Liver (tissue), 9 donors: ENCODE results near the gene QDPR. TPM values are rescaled to one million over a fixed set of nuclear protein-coding genes. Genes with fewer than 3 reads are reported as not detected.

Source experiments
- DNase-seq: peaks from one replicate; pipeline ENCODE4 v3.0.0-alpha.2; 2017; ENCODE audit warnings: low spot score
- H3K27ac ChIP-seq, 2 donors: one replicate each; pipeline ENCODE4 v1.7.0; 2013; ENCODE audit warnings: inconsistent platforms in 2 of 2, low read length in 2 of 2, control low read depth in 1 of 2, low read depth in 1 of 2, mild to moderate bottlenecking in 1 of 2
- H3K27me3 ChIP-seq, 4 donors: one replicate each; pipeline versions ENCODE4 v1.6.1 to v1.7.0; 2013; ENCODE audit warnings: low read length in 3 of 4, inconsistent platforms in 1 of 4, mild to moderate bottlenecking in 1 of 4, moderate library complexity in 1 of 4; ENCODE audit not compliant: control insufficient read depth in 4 of 4, insufficient read depth in 4 of 4
- H3K36me3 ChIP-seq, 4 donors: one replicate each; pipeline versions ENCODE4 v1.6.1 to v1.7.0; 2013; ENCODE audit warnings: low read length in 3 of 4, mild to moderate bottlenecking in 3 of 4, low read depth in 1 of 4, moderate library complexity in 1 of 4; ENCODE audit not compliant: control insufficient read depth in 4 of 4, insufficient read depth in 3 of 4
- H3K4me1 ChIP-seq, 4 donors: one replicate each; pipeline versions ENCODE4 v1.6.1 to v1.7.0; 2013; ENCODE audit warnings: low read length in 3 of 4, mild to moderate bottlenecking in 3 of 4, moderate library complexity in 1 of 4; ENCODE audit not compliant: control insufficient read depth in 4 of 4, insufficient read depth in 4 of 4
- H3K4me3 ChIP-seq, 3 donors: one replicate each; pipeline versions ENCODE4 v1.6.1 to v1.7.0; 2013; ENCODE audit warnings: low read length in 3 of 3, control low read depth in 1 of 3, low read depth in 1 of 3, mild to moderate bottlenecking in 1 of 3
- H3K9ac ChIP-seq, 2 donors: one replicate each; pipeline ENCODE4 v1.7.0; 2013; ENCODE audit warnings: low read length in 2 of 2, mild to moderate bottlenecking in 2 of 2, moderate library complexity in 2 of 2, control low read depth in 1 of 2, low read depth in 1 of 2
- H3K9me3 ChIP-seq, 4 donors: one replicate each; pipeline versions ENCODE4 v1.6.1 to v1.7.0; 2013; ENCODE audit warnings: low read length in 3 of 4; ENCODE audit not compliant: control insufficient read depth in 4 of 4
- ATF3 ChIP-seq: IDR thresholded peaks from 2 replicates; pipeline ENCODE4 v1.6.1; 2016; ENCODE audit warnings: antibody characterized with exemption
- EGR1 ChIP-seq, 2 donors: IDR thresholded peaks; 2 replicates each; pipeline ENCODE4 v1.6.1; 2016 to 2018; ENCODE audit warnings: antibody characterized with exemption in 2 of 2, low read depth in 2 of 2
- FOXA1 ChIP-seq: IDR thresholded peaks from 2 replicates; pipeline ENCODE4 v1.6.1; 2016; ENCODE audit warnings: antibody characterized with exemption
- FOXA2 ChIP-seq: IDR thresholded peaks from 2 replicates; pipeline ENCODE4 v1.6.1; 2016; ENCODE audit warnings: antibody characterized with exemption
- GABPA ChIP-seq, 2 donors: IDR thresholded peaks in 1 of 2; conservative IDR thresholded peaks in 1 of 2; 2 replicates each; pipeline ENCODE4 v1.6.1; 2016; ENCODE audit warnings: antibody characterized with exemption in 2 of 2, mild to moderate bottlenecking in 1 of 2, moderate library complexity in 1 of 2
- HNF4A ChIP-seq, 2 donors: conservative IDR thresholded peaks; 2 replicates each; pipeline ENCODE4 v1.6.1; 2016; ENCODE audit warnings: antibody characterized with exemption in 2 of 2, mild to moderate bottlenecking in 2 of 2
- HNF4G ChIP-seq: IDR thresholded peaks from 2 replicates; pipeline ENCODE4 v1.6.1; 2016; ENCODE audit warnings: antibody characterized with exemption
- JUND ChIP-seq, 2 donors: IDR thresholded peaks; 2 replicates each; pipeline ENCODE4 v1.6.1; 2016; ENCODE audit warnings: antibody characterized with exemption in 2 of 2
- MAX ChIP-seq: IDR thresholded peaks from 2 replicates; pipeline ENCODE4 v1.6.1; 2016; ENCODE audit warnings: antibody characterized with exemption
- NR2F2 ChIP-seq: IDR thresholded peaks from 2 replicates; pipeline ENCODE4 v1.6.1; 2016; ENCODE audit warnings: antibody characterized with exemption
- RAD21 ChIP-seq, 2 donors: IDR thresholded peaks; 2 replicates each; pipeline ENCODE4 v1.6.1; 2016; ENCODE audit warnings: antibody characterized with exemption in 2 of 2, mild to moderate bottlenecking in 2 of 2
- RXRA ChIP-seq, 2 donors: IDR thresholded peaks; 2 replicates each; pipeline ENCODE4 v1.6.1; 2017 to 2018; ENCODE audit warnings: antibody characterized with exemption in 2 of 2, mild to moderate bottlenecking in 1 of 2
- SP1 ChIP-seq: IDR thresholded peaks from 2 replicates; pipeline ENCODE4 v1.6.1; 2018; ENCODE audit warnings: antibody characterized with exemption, mild to moderate bottlenecking
- TAF1 ChIP-seq: conservative IDR thresholded peaks from 2 replicates; pipeline ENCODE4 v1.6.1; 2016; ENCODE audit warnings: antibody characterized with exemption, mild to moderate bottlenecking
- YY1 ChIP-seq: IDR thresholded peaks from 2 replicates; pipeline ENCODE4 v1.6.1; 2016; ENCODE audit warnings: antibody characterized with exemption, mild to moderate bottlenecking
- WGBS: extraction: QIAGEN DNeasy Blood & Tissue Kit; methylation state at CpG from one replicate; pipeline ENCODE4 v1.1.7; 2013; 5-methylcytosine and 5-hydroxymethylcytosine counted together
- polyA plus RNA-seq, 2 donors: library from polyadenylated mRNA; stranded (reverse) in 1 of 2; unstranded in 1 of 2; fragments of 200-250 nt in 1 of 2; fragments of >200 nt in 1 of 2; fragmentation: Nextera tagmentation in 1 of 2; extraction: Ambion mirVana in 1 of 2; gene quantifications; one replicate each; pipeline versions ENCODE4 v1.2.1 to v1.2.3, GENCODE V29; 2013 to 2015
- total RNA-seq, 2 donors: library from RNA; depleted of rRNA; stranded (reverse); fragments of >200 nt; gene quantifications; one replicate each; pipeline ENCODE4 v1.2.3, GENCODE V29; 2014
- TF ChIP-seq, protein P1 (sequence below): IDR thresholded peaks from 2 replicates; pipeline ENCODE4 v1.6.1; 2016; ENCODE audit warnings: antibody characterized with exemption
- TF ChIP-seq, protein P2 (sequence below): IDR thresholded peaks from 2 replicates; pipeline ENCODE4 v1.6.1; 2016; ENCODE audit warnings: antibody characterized with exemption, mild to moderate bottlenecking
- TF ChIP-seq, protein P3 (sequence below): fragments of 150-350 bp; IDR thresholded peaks from 2 replicates; pipeline ENCODE4 v1.5.1; 2017; ENCODE audit warnings: improper control_type of control experiment, low read depth, low read length; ENCODE audit not compliant: missing input control
- donor health status: healthy.
- donor health status: healthy.
- donor health status: healthy.
- donor health status: healthy.
- donor health status: healthy.

The QDPR gene
- total and polyA plus RNA-seq, 4 donors, result 38.0 to 137 (median 104) TPM

DNA sequence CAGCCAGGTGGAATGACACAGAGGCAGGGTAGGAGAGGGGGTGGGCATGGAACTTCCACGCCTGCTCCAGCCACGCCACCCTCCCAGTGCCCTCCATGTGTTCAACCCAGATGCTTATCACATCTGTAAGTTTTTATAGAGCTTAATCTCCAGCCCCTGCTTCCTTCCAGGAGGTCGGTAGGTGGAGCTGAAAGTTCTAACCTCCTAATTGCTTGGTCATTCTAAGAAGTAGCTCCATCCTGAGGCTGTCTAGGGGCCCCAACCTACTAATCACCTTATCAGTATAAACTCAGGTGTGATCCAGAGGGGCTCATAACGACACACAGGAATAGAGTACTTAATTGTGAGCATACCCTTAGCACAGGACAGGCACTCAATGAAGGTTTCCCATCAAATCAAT, 18.3 kb downstream of the QDPR start:
- H3K9ac ChIP-seq, result no peak overlapping the region
- no peak overlapping the region for H3K27ac ChIP-seq
- WGBS, result 78% methylated on average over 4 of the region's 4 CpGs
- H3K9me3 ChIP-seq, result no peaks in the 10 kb centered on the region
- H3K4me3 ChIP-seq, result no peak overlapping the region
- no peak for DNase-seq
- no peaks in the 10 kb centered on the region for H3K27me3 ChIP-seq
- TF ChIP-seq HNF4G, result no peak
- TF ChIP-seq RAD21 (IDR thresholded peaks at IDR 0.05), result no peak
- TF ChIP-seq, protein P1, sequence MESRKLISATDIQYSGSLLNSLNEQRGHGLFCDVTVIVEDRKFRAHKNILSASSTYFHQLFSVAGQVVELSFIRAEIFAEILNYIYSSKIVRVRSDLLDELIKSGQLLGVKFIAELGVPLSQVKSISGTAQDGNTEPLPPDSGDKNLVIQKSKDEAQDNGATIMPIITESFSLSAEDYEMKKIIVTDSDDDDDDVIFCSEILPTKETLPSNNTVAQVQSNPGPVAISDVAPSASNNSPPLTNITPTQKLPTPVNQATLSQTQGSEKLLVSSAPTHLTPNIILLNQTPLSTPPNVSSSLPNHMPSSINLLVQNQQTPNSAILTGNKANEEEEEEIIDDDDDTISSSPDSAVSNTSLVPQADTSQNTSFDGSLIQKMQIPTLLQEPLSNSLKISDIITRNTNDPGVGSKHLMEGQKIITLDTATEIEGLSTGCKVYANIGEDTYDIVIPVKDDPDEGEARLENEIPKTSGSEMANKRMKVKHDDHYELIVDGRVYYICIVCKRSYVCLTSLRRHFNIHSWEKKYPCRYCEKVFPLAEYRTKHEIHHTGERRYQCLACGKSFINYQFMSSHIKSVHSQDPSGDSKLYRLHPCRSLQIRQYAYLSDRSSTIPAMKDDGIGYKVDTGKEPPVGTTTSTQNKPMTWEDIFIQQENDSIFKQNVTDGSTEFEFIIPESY, result no peak
- no peak for TF ChIP-seq MAX
- TF ChIP-seq, protein P2, sequence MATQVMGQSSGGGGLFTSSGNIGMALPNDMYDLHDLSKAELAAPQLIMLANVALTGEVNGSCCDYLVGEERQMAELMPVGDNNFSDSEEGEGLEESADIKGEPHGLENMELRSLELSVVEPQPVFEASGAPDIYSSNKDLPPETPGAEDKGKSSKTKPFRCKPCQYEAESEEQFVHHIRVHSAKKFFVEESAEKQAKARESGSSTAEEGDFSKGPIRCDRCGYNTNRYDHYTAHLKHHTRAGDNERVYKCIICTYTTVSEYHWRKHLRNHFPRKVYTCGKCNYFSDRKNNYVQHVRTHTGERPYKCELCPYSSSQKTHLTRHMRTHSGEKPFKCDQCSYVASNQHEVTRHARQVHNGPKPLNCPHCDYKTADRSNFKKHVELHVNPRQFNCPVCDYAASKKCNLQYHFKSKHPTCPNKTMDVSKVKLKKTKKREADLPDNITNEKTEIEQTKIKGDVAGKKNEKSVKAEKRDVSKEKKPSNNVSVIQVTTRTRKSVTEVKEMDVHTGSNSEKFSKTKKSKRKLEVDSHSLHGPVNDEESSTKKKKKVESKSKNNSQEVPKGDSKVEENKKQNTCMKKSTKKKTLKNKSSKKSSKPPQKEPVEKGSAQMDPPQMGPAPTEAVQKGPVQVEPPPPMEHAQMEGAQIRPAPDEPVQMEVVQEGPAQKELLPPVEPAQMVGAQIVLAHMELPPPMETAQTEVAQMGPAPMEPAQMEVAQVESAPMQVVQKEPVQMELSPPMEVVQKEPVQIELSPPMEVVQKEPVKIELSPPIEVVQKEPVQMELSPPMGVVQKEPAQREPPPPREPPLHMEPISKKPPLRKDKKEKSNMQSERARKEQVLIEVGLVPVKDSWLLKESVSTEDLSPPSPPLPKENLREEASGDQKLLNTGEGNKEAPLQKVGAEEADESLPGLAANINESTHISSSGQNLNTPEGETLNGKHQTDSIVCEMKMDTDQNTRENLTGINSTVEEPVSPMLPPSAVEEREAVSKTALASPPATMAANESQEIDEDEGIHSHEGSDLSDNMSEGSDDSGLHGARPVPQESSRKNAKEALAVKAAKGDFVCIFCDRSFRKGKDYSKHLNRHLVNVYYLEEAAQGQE, result no peak
- no peak for TF ChIP-seq NR2F2
- no peak for TF ChIP-seq RXRA (IDR thresholded peaks at IDR 0.05)
- TF ChIP-seq ATF3, result no peak
- no peak for TF ChIP-seq SP1
- no peak for TF ChIP-seq FOXA2
- no peak for TF ChIP-seq YY1
- TF ChIP-seq, protein P3, sequence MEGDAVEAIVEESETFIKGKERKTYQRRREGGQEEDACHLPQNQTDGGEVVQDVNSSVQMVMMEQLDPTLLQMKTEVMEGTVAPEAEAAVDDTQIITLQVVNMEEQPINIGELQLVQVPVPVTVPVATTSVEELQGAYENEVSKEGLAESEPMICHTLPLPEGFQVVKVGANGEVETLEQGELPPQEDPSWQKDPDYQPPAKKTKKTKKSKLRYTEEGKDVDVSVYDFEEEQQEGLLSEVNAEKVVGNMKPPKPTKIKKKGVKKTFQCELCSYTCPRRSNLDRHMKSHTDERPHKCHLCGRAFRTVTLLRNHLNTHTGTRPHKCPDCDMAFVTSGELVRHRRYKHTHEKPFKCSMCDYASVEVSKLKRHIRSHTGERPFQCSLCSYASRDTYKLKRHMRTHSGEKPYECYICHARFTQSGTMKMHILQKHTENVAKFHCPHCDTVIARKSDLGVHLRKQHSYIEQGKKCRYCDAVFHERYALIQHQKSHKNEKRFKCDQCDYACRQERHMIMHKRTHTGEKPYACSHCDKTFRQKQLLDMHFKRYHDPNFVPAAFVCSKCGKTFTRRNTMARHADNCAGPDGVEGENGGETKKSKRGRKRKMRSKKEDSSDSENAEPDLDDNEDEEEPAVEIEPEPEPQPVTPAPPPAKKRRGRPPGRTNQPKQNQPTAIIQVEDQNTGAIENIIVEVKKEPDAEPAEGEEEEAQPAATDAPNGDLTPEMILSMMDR, result no peak
- TF ChIP-seq HNF4A (conservative IDR thresholded peaks at IDR 0.05), result no peak
- no peak for TF ChIP-seq TAF1
- TF ChIP-seq FOXA1, result no peak
- no peak for TF ChIP-seq JUND (IDR thresholded peaks at IDR 0.05)
- no peak for TF ChIP-seq EGR1 (IDR thresholded peaks at IDR 0.05; ENCODE audit: low read depth in 2 of 2)
- TF ChIP-seq GABPA (IDR thresholded peaks at IDR 0.05 in 1 of 2, conservative IDR thresholded peaks at IDR 0.05 in 1 of 2), result no peak
- H3K4me1 ChIP-seq, result peaks cover 28 to 59% (median 46%) of the 10 kb centered on the region in 4 donors
- peaks cover 7 to 14% (median 10%) of the 10 kb centered on the region in 4 donors for H3K36me3 ChIP-seq
